ENCODE measurements around the gene PLEKHG3. TPM values are rescaled to one million over a fixed set of nuclear protein-coding genes. Genes with fewer than 3 reads are reported as not detected.

Gene PLEKHG3
- total RNA-seq, 2 donors from 2014 or later, result 29.4 to 37.7 TPM

- intact Hi-C loops (cut with DNase I), result no loop called here
- DNase-seq (no peak), ATAC-seq (no peak)
Observed at GRCh38 chr14:64787619-64788018, 83.4 kb downstream of the PLEKHG3 start.

DNA sequence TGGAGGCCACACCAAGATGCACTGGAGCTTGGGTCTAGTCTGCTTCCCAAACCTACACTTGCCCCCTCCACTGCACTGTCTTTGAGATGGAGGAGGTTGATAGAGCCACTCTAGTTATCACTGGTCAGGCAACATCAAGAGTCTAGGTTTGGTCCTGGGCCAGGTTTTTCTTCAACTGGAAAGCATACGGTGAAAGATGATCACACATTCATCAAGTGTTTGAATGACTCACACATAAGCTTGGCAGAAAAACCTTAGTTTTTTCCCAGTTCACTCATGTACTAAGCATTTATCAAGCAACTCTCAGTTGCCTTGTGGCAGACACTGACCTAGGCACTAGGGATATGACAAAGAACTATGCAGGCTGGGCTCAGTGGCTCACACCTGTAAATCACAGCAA lies 84.5 kb downstream of the PLEKHG3 start:
- peak; percentile 41 to 65 for ATAC-seq
- no peak for DNase-seq
- intact Hi-C loops (cut with DNase I), result no loop called here

- ATAC-seq, result no peak
- intact Hi-C loops (cut with DNase I), result no loop called here
- no peak for DNase-seq
Observed at GRCh38 chr14:64789696-64790095, 85.5 kb downstream of the PLEKHG3 start.

GRCh38 chr14:64790478-64790877 lies 86.3 kb downstream of the PLEKHG3 start:
- DNase-seq, result no peak
- intact Hi-C loops (cut with DNase I), result no loop called here
- ATAC-seq, result no peak

GRCh38 chr14:64792231-64792630 lies 88.0 kb downstream of the PLEKHG3 start:
- DNase-seq (no peak), ATAC-seq (no peak)
- intact Hi-C loops (cut with DNase I), result no loop called here

DNA sequence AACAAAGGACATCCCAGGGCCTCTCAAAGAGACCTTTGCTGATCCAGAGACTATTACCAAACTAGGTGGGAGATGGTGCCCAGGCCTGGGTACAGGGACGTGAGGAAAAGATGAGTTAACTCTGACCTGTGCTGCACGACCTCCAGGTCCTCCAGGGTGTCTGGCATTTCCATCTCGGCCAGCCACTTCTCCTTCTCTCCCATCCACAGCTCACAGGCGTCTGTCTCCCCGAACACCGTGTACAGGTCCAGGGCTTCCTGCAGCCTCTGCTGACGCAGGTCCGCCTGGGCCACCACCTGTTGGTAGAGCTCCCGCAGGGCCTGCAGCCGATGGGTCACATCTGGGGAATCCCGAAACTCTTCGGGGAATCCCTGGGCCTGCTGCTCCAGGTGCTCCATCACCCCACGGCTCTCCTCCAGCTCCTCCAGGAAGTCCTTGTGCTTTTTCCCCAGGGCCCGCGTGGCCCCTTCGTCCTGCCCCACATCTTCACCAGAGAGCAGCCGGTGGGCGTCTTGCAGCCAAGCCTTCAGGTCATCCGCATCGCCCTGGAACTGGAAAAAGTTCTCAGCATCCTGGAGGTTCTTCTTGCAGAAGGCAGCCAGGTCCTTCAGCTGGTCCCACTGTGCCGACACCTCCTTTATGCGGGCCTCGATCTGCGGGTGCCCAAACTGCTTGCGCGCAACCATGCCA lies 88.8 kb downstream of the PLEKHG3 start:
- intact Hi-C loops (cut with DNase I), result no loop called here
- no peak for ATAC-seq
- DNase-seq, result no peak

DNA sequence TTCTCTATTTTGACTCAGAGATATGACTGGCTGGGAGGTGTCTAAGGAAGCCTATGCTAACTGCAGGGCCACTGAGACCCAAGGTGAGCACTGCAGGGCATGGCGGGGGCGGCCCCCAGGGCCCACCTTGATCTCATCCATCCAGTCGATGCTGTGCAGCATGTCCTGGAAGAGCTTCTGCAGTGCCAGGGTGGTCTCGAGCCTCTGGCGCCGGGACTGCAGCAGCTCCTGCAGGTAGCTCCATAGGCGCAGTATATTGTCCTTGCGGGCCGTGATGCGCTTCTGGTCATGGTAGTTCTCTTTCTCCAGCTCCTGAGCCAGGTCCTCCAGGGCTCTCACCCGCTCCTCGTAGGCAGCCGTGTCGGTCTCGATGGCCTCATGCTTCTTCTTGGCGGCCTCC lies 91.0 kb downstream of the PLEKHG3 start:
- DNase-seq, result no peak
- intact Hi-C loops (cut with DNase I), result no loop called here
- ATAC-seq, result no peak

DNA sequence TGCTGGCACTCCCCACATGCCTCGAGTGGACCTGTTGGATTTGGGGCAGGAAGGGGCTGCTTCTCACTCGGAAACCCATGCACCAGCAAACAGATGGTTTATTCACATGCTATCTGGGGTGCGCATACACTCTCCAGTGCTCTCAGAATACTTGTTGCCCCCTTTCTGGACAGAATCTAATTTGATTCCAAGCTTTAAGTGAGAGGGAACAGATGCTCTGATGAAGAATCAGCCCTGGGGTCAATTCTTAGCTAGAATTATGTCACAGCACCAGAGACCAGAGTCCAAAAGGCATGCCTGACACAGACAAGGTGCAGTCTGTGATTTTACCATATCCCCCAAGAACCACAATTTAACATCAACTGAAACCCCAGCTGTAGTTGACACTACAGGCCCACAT lies 91.7 kb downstream of the PLEKHG3 start:
- intact Hi-C loops (cut with DNase I), result no loop called here
- DNase-seq (no peak), ATAC-seq (no peak)

- no peak for ATAC-seq
- intact Hi-C loops (cut with DNase I), result no loop called here
- no peak for DNase-seq
Observed at GRCh38 chr14:64796369-64796768, 92.1 kb downstream of the PLEKHG3 start.

GRCh38 chr14:64799555-64799954 lies 95.3 kb downstream of the PLEKHG3 start:
- intact Hi-C loops (cut with DNase I), result no loop called here
- DNase-seq (no peak), ATAC-seq (no peak)

Small RNA genes lying within 50 kb of the gene (microRNA-seq; reads per million reads assigned to microRNA genes)
- 0 to 0.27 reads per million in 2 donors for gene MIR7855

Other genes with a start within 250 kb of the PLEKHG3 start
- under 1 TPM; 0.26 to 0.27 TPM for gene AKAP5, start 238.9 kb upstream of the PLEKHG3 start, total RNA-seq
- 10 to 100 TPM; 10.6 to 11.9 TPM for gene ZBTB25, start 200.6 kb upstream of the PLEKHG3 start, total RNA-seq
- 10 to 100 TPM; 23.2 to 23.7 TPM for gene ZBTB1, start 199.7 kb upstream of the PLEKHG3 start, total RNA-seq
- 10 to 100 TPM; 29.8 to 54.2 TPM for gene HSPA2, start 163.7 kb upstream of the PLEKHG3 start, total RNA-seq
- gene PPP1R36, start 154.5 kb upstream of the PLEKHG3 start, total RNA-seq, result under 1 TPM; 0.38 to 0.47 TPM
- gene SPTB, start 175.5 kb downstream of the PLEKHG3 start, total RNA-seq, result 10 to 100 TPM; 58.2 to 63.6 TPM
- 10 to 100 TPM; 89.1 to 97.4 TPM for gene CHURC1, start 210.0 kb downstream of the PLEKHG3 start, total RNA-seq
- not detected for gene GPX2, start 238.3 kb downstream of the PLEKHG3 start, total RNA-seq